ENCODE measurements around the gene ANOS1.

GRCh38 chrX:8737883-8738282 is 5.9 kb upstream of the ANOS1 start:
- no peak for TF ChIP-seq POLR2A (IDR thresholded peaks at IDR 0.05; ENCODE audit: insufficient read depth in 1 of 2, low read depth in 2 of 2, low read length in 2 of 2)
- no peak for TF ChIP-seq ZNF749 (CRISPR knock-in tag; IDR thresholded peaks at IDR 0.05; ENCODE audit: borderline replicate concordance)
- TF ChIP-seq ZNF343 (CRISPR knock-in tag; IDR thresholded peaks at IDR 0.05), result no peak
- no peak for TF ChIP-seq HNF4G (IDR thresholded peaks at IDR 0.05; ENCODE audit: borderline replicate concordance, low read depth, low read length)
- TF ChIP-seq HNF4G (CRISPR knock-in tag; IDR thresholded peaks at IDR 0.05; ENCODE audit: borderline replicate concordance, low read depth), result no peak
- no peak for TF ChIP-seq ZNF558 (CRISPR knock-in tag; IDR thresholded peaks at IDR 0.05; ENCODE audit: borderline replicate concordance)

Measured in HepG2 (cell line).